ENCODE results near the gene CETP. TPM values are rescaled to one million over a fixed set of nuclear protein-coding genes. Genes with fewer than 3 reads are reported as not detected.
A peak's percentile ranks its signal among the peaks of the same experiment; 100 is the strongest.

Gene CETP
- total and polyA plus RNA-seq, 9 of the 15 experiments (the other 6 are each of a cell fraction or from before 2014, with no cell fraction given): 0.07 to 0.11 TPM; not detected in 7

GRCh38 chr16:56931271-56931891, 30.4 kb upstream of the CETP start (continued):
- TF ChIP-seq AFF1 (IDR thresholded peaks at IDR 0.05; ENCODE audit: low read depth in 1 of 2, partially characterized antibody in 2 of 2) (no peak), MEF2D (tag; conservative IDR thresholded peaks at IDR 0.05; ENCODE audit: low read depth) (no peak), POLR2AphosphoS5 (IDR thresholded peaks at IDR 0.05; ENCODE audit: control insufficient read depth, insufficient read depth, low read depth, low read length) (no peak), SMARCA4 (IDR thresholded peaks at IDR 0.05) (peak; percentile 30; the same call in 1 of the 2 replicates), HSF4 (CRISPR knock-in tag; IDR thresholded peaks at IDR 0.05; ENCODE audit: borderline replicate concordance) (no peak), CTCFL (IDR thresholded peaks at IDR 0.05; ENCODE audit: borderline replicate concordance, insufficient read depth, low read depth, low read length, poor library complexity, severe bottlenecking) (no peak), SMC3 (conservative IDR thresholded peaks at IDR 0.05; ENCODE audit: insufficient read depth, low read depth, low read length) (no peak), KAT2B (IDR thresholded peaks at IDR 0.05; ENCODE audit: low read depth, low read length) (no peak), MEIS2 (IDR thresholded peaks at IDR 0.05; ENCODE audit: partially characterized antibody) (peak; percentile 5), SPI1 (IDR thresholded peaks at IDR 0.05; ENCODE audit: borderline replicate concordance, low read depth, low read length) (peak; percentile 98), MITF (IDR thresholded peaks at IDR 0.05) (no peak), MYC (IDR thresholded peaks at IDR 0.05; ENCODE audit: low read depth, low read length) (no peak), MYC (CRISPR knock-in tag; IDR thresholded peaks at IDR 0.05; ENCODE audit: borderline replicate concordance, low read depth) (peak; percentile 96), ELF4 (CRISPR knock-in tag; IDR thresholded peaks at IDR 0.05) (no peak), ZNF584 (CRISPR knock-in tag; IDR thresholded peaks at IDR 0.05; ENCODE audit: low read depth) (0 out of 2 replicates have a peak, but pooled peaks have one; percentile 31)

Data from K562 (cell line).